H1 (cell line): Measurements from ENCODE around the gene GALNT13. TPM values are rescaled to one million over a fixed set of nuclear protein-coding genes. Genes with fewer than 3 reads are reported as not detected.

ENCODE experiments used
- CTCF ChIA-PET: fragments of 300-600 bp; sonication (Branson Sonifier 250); formaldehyde crosslinking; loops from one replicate; lab custom pipeline; 2021; ENCODE audit not compliant: partially characterized antibody; lab: Charles Lee
- POLR2A ChIA-PET: fragments of 300-600 bp; sonication (Branson Sonifier 250); formaldehyde crosslinking; loops from one replicate; lab custom pipeline; 2021; ENCODE audit warnings: inconsistent platforms; ENCODE audit not compliant: partially characterized antibody; lab: Charles Lee
- DNase-seq, 2 experiments: peaks; one replicate each; pipeline versions ENCODE4 v3.0.0 to v3.0.0-alpha.2; 2010 to 2022; ENCODE audit warnings: low spot score in 2 of 2, low read depth in 1 of 2, mixed read lengths in 1 of 2
- FAIRE-seq: peaks from 2 replicates; lab custom pipeline; 2011; peaks lifted over from hg19 to GRCh38; lab: Jason Lieb, UNC
- H2AFZ ChIP-seq: 2 replicates; pipeline ENCODE4 v1.8.1; 2012; ENCODE audit warnings: low read length, inconsistent platforms
- H2AK5ac ChIP-seq: 2 replicates; pipeline ENCODE4 v1.6.1; 2013; ENCODE audit warnings: low read depth, low read length
- H2BK120ac ChIP-seq: replicated peaks from 2 replicates; pipeline ENCODE3; 2013; ENCODE audit warnings: low read depth, low read length, inconsistent platforms
- H2BK12ac ChIP-seq: 2 replicates; pipeline ENCODE4 v1.6.1; 2013; ENCODE audit warnings: low read depth, low read length
- H2BK15ac ChIP-seq: 2 replicates; pipeline ENCODE4 v1.6.1; 2013; ENCODE audit warnings: low read length
- H2BK20ac ChIP-seq: 2 replicates; pipeline ENCODE4 v1.6.1; 2013; ENCODE audit warnings: low read length
- H2BK5ac ChIP-seq: 2 replicates; pipeline ENCODE4 v1.6.1; 2013; ENCODE audit warnings: low read depth, low read length
- H3K14ac ChIP-seq: 2 replicates; pipeline ENCODE4 v1.6.1; 2013; ENCODE audit warnings: inconsistent platforms; ENCODE audit not compliant: insufficient read length
- H3K18ac ChIP-seq: 2 replicates; pipeline ENCODE4 v1.6.1; 2013; ENCODE audit warnings: low read length; ENCODE audit errors: extremely low read depth
- H3K23ac ChIP-seq: 2 replicates; pipeline ENCODE4 v1.6.1; 2013; ENCODE audit warnings: inconsistent platforms; ENCODE audit not compliant: insufficient read length
- H3K23me2 ChIP-seq: 2 replicates; pipeline ENCODE4 v1.6.1; 2013; ENCODE audit warnings: low read depth, low read length
- H3K27ac ChIP-seq: 2 replicates; pipeline ENCODE4 v1.6.1; 2011; ENCODE audit warnings: low read depth, low read length, inconsistent platforms
- H3K27me3 ChIP-seq, 4 experiments: replicated peaks in 1 of 4; 1 replicate in 1 of 4; 2 replicates in 3 of 4; pipeline versions ENCODE4 v1.6.1 to v1.8.1; 2011 to 2013; ENCODE audit warnings: low read length in 3 of 4, mild to moderate bottlenecking in 3 of 4, inconsistent platforms in 2 of 4, mixed read lengths in 2 of 4, moderate library complexity in 1 of 4; ENCODE audit not compliant: control insufficient read depth in 3 of 4, insufficient read depth in 3 of 4; ENCODE audit errors: extremely low read depth in 1 of 4
- H3K36me3 ChIP-seq, 4 experiments: 2 replicates each; pipeline versions ENCODE4 v1.6.1 to v1.8.1; 2011 to 2013; ENCODE audit warnings: mild to moderate bottlenecking in 4 of 4, low read length in 3 of 4, moderate library complexity in 2 of 4, control low read depth in 1 of 4, inconsistent platforms in 1 of 4; ENCODE audit not compliant: insufficient read depth in 4 of 4, control insufficient read depth in 2 of 4
- H3K4ac ChIP-seq: replicated peaks from 2 replicates; pipeline ENCODE3; 2013; ENCODE audit warnings: low read length, low read depth, mixed read lengths, inconsistent platforms; ENCODE audit not compliant: insufficient read length
- H3K4me1 ChIP-seq, 4 experiments: replicated peaks in 1 of 4; 1 replicate in 1 of 4; 2 replicates in 3 of 4; pipeline versions ENCODE4 v1.6.1 to v1.8.1; 2011 to 2013; ENCODE audit warnings: low read length in 3 of 4, inconsistent platforms in 2 of 4, mixed read lengths in 1 of 4; ENCODE audit not compliant: insufficient read depth in 4 of 4, control insufficient read depth in 3 of 4
- H3K4me2 ChIP-seq, 2 experiments: 2 replicates each; pipeline versions ENCODE4 v1.6.1 to v1.8.1; 2011 to 2013; ENCODE audit warnings: low read depth in 2 of 2, low read length in 2 of 2, control low read depth in 1 of 2, inconsistent platforms in 1 of 2, mild to moderate bottlenecking in 1 of 2; ENCODE audit not compliant: insufficient read depth in 1 of 2
- H3K4me3 ChIP-seq, 4 experiments: fragments of 200-600, 300-600 bp in 1 of 4; sonication (generic), shearing (Covaris generic), sonication (Bioruptor Twin) in 1 of 4; 2 replicates each; pipeline versions ENCODE4 v1.5.1 to v1.8.1; 2011 to 2016; ENCODE audit warnings: low read length in 4 of 4, low read depth in 3 of 4, control low read depth in 2 of 4, inconsistent platforms in 2 of 4, mild to moderate bottlenecking in 2 of 4, mixed read lengths in 1 of 4, moderate library complexity in 1 of 4; ENCODE audit not compliant: insufficient read depth in 2 of 4; ENCODE audit errors: extremely low read depth in 1 of 4
- H3K56ac ChIP-seq: replicated peaks from 2 replicates; pipeline ENCODE3; 2013; ENCODE audit warnings: low read depth, mild to moderate bottlenecking, mixed read lengths, low read length, inconsistent platforms; ENCODE audit not compliant: insufficient read length
- H3K79me1 ChIP-seq: 2 replicates; pipeline ENCODE4 v1.6.1; 2013; ENCODE audit warnings: low read depth, low read length, control low read depth
- H3K79me2 ChIP-seq, 2 experiments: 2 replicates each; pipeline versions ENCODE4 v1.6.1 to v1.8.1; 2012 to 2013; ENCODE audit warnings: low read length in 2 of 2, mild to moderate bottlenecking in 2 of 2, inconsistent platforms in 1 of 2; ENCODE audit not compliant: insufficient read depth in 2 of 2, control insufficient read depth in 1 of 2
- H3K9ac ChIP-seq, 4 experiments: replicated peaks in 1 of 4; 1 replicate in 1 of 4; 2 replicates in 3 of 4; pipeline versions ENCODE4 v1.6.1 to v1.8.1; 2011 to 2013; ENCODE audit warnings: low read depth in 3 of 4, low read length in 3 of 4, control low read depth in 2 of 4, mild to moderate bottlenecking in 2 of 4, moderate library complexity in 2 of 4, inconsistent platforms in 1 of 4; ENCODE audit errors: extremely low read depth in 1 of 4
- H3K9me3 ChIP-seq, 2 experiments: 2 replicates each; pipeline versions ENCODE4 v1.6.1 to v1.8.1; 2012 to 2013; ENCODE audit warnings: mild to moderate bottlenecking in 2 of 2, moderate library complexity in 2 of 2, control low read depth in 1 of 2, inconsistent platforms in 1 of 2, low read depth in 1 of 2, low read length in 1 of 2, mixed read lengths in 1 of 2; ENCODE audit not compliant: insufficient read depth in 2 of 2
- H4K20me1 ChIP-seq, 2 experiments: replicated peaks in 1 of 2; 2 replicates each; pipeline versions ENCODE3 to v1.8.1; 2011 to 2013; ENCODE audit warnings: inconsistent platforms in 2 of 2, low read length in 2 of 2, mild to moderate bottlenecking in 1 of 2; ENCODE audit not compliant: insufficient read depth in 2 of 2, control insufficient read depth in 1 of 2
- H4K5ac ChIP-seq: 2 replicates; pipeline ENCODE4 v1.6.1; 2013; ENCODE audit warnings: low read length, low read depth, mixed read lengths, inconsistent platforms; ENCODE audit not compliant: insufficient read length
- H4K8ac ChIP-seq: 2 replicates; pipeline ENCODE4 v1.8.0; 2013; ENCODE audit warnings: mild to moderate bottlenecking, moderate library complexity, low read length, inconsistent platforms; ENCODE audit not compliant: insufficient read depth; ENCODE audit errors: extremely low read depth
- H4K91ac ChIP-seq: replicated peaks from 2 replicates; pipeline ENCODE3; 2013; ENCODE audit warnings: low read length, mixed read lengths, inconsistent platforms; ENCODE audit not compliant: insufficient read length
- CBX5 ChIP-seq: fragments of 300-800, 300-1000 bp; sonication (generic); IDR thresholded peaks from 2 replicates; pipeline ENCODE4 v1.7.1; 2016; ENCODE audit warnings: antibody characterized with exemption, low read length, low read depth
- EP300 ChIP-seq, 2 experiments: IDR thresholded peaks; 1 replicate in 1 of 2; 2 replicates in 1 of 2; pipeline ENCODE4 v1.6.1; 2011 to 2012; ENCODE audit warnings: low read depth in 2 of 2, low read length in 2 of 2, mild to moderate bottlenecking in 2 of 2, borderline replicate concordance in 1 of 2, inconsistent platforms in 1 of 2, moderate library complexity in 1 of 2
- GTF2F1 ChIP-seq: IDR thresholded peaks from 2 replicates; pipeline ENCODE4 v1.6.1; 2012; ENCODE audit warnings: low read depth, low read length, improper control_type of control experiment, borderline replicate concordance
- JUN ChIP-seq: IDR thresholded peaks from 2 replicates; pipeline ENCODE4 v1.6.1; 2011; ENCODE audit warnings: low read depth, mild to moderate bottlenecking, improper control_type of control experiment, low read length
- JUND ChIP-seq: IDR thresholded peaks from 2 replicates; pipeline ENCODE4 v1.6.1; 2011; ENCODE audit warnings: mild to moderate bottlenecking, improper control_type of control experiment, low read length
- KDM1A ChIP-seq: fragments of 200-600, 300-600 bp; sonication (generic); IDR thresholded peaks from 2 replicates; pipeline ENCODE4 v1.7.1; 2016; ENCODE audit warnings: mild to moderate bottlenecking, low read length, borderline replicate concordance
- KDM4A ChIP-seq: IDR thresholded peaks from one replicate; pipeline ENCODE4 v1.7.1; 2012; ENCODE audit warnings: low read depth, mild to moderate bottlenecking, moderate library complexity, low read length, inconsistent platforms; ENCODE audit not compliant: severe bottlenecking
- RAD21 ChIP-seq, 2 experiments: IDR thresholded peaks in 1 of 2; conservative IDR thresholded peaks in 1 of 2; 2 replicates each; pipeline ENCODE4 v1.6.1; 2011; ENCODE audit warnings: low read depth in 2 of 2, low read length in 2 of 2, improper control_type of control experiment in 1 of 2, inconsistent platforms in 1 of 2, mild to moderate bottlenecking in 1 of 2, moderate library complexity in 1 of 2
- RFX5 ChIP-seq: IDR thresholded peaks from 2 replicates; pipeline ENCODE4 v1.6.1; 2011; ENCODE audit warnings: low read depth, low read length, improper control_type of control experiment, borderline replicate concordance
- SAP30 ChIP-seq: fragments of 300-600 bp; sonication (generic); IDR thresholded peaks from 2 replicates; pipeline ENCODE4 v1.7.1; 2012; ENCODE audit warnings: low read length, moderate library complexity, mild to moderate bottlenecking, inconsistent platforms; ENCODE audit not compliant: insufficient read depth, insufficient replicate concordance
- SRF ChIP-seq: IDR thresholded peaks from 2 replicates; pipeline ENCODE4 v1.6.1; 2011; ENCODE audit warnings: mild to moderate bottlenecking, low read depth, low read length, moderate library complexity
- TCF12 ChIP-seq: IDR thresholded peaks from 2 replicates; pipeline ENCODE4 v1.6.1; 2011; ENCODE audit warnings: low read depth, mild to moderate bottlenecking, low read length
- WGBS, 2 experiments: shearing (Covaris generic) in 1 of 2; methylation state at CpG; one replicate each; pipeline versions ENCODE4 v1.1.6 to v1.1.7; 2013 to 2015; ENCODE audit warnings: low lambda C conversion rate in 2 of 2, mixed read lengths in 2 of 2, inconsistent platforms in 1 of 2, low coverage in 1 of 2, missing lambda C conversion rate in 1 of 2; ENCODE audit not compliant: insufficient replicate concordance in 2 of 2, insufficient coverage in 1 of 2, insufficient read length in 1 of 2; ENCODE audit errors: extremely low coverage in 1 of 2, missing lambda C conversion rate in 1 of 2; 5-methylcytosine and 5-hydroxymethylcytosine counted together
- polyA plus RNA-seq, 7 experiments: library from polyadenylated mRNA; depleted of rRNA in 3 of 7; stranded (reverse) in 5 of 7; unstranded in 2 of 7; fragments of >200 nt in 5 of 7; fragments of 200-250 nt in 2 of 7; gene quantifications; 1 replicate in 5 of 7; 2 replicates in 1 of 7; 4 replicates in 1 of 7; pipeline versions ENCODE4 v1.2.1 to v1.2.3, GENCODE V29; 2011 to 2013; ENCODE audit warnings: missing spikeins in 2 of 7, mixed read lengths in 2 of 7
- total RNA-seq: library from RNA; stranded (reverse); fragmentation: NEBNext Ultra II Directional; extraction: Animal tissue kit (Norgen Biotek cat#: 25700); gene quantifications from 2 replicates; pipeline ENCODE4 v1.2.1, GENCODE V29; 2021
- TF ChIP-seq, protein P1 (sequence below): IDR thresholded peaks from 2 replicates; pipeline ENCODE4 v1.6.1; 2012; ENCODE audit warnings: inconsistent platforms

Gene GALNT13
- total and polyA plus RNA-seq, 2 of the 8 experiments (the other 6 are each of a cell fraction or from before 2014, with no cell fraction given): 3.2 to 9.6 TPM

DNA sequence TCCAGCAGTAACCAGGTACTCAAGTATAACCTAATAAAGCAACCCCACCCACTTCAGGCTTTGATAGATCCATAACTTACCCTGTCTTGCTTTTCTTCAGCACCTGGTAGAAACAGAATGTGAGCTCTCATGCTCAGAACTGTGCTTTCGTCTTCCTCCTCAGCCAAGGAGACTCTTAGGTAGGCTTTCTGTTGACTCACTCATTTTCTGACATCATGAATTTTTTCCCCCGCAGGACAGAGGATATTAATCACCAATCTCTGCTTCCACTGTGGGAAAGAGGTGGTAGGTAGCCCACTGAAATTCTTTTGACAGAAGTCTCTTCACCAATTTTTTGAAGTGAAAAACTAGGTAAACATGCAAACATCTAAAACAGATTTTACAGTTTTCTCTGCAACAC is 585.6 kb downstream of the GALNT13 start:
- Histone ChIP-seq H3K4me3 (no peak overlapping the region), H3K79me1 (no peaks in the 10 kb centered on the region), H4K5ac (no peak overlapping the region), H2AK5ac (no peak overlapping the region), H3K79me2 (no peaks in the 10 kb centered on the region), H2BK12ac (no peak overlapping the region), H3K27ac (no peak overlapping the region), H3K36me3 (no peaks in the 10 kb centered on the region), H3K4me2 (no peak overlapping the region), H4K20me1 (no peaks in the 10 kb centered on the region), H3K27me3 (no peaks in the 10 kb centered on the region), H3K18ac (peak overlapping the region; percentile 36; the same call in 1 of the 2 replicates), H3K4me1 (no peaks in the 10 kb centered on the region), H2AFZ (peak overlapping the region; percentile 64; the same call in 1 of the 2 replicates), H2BK120ac (no peak overlapping the region), H2BK5ac (no peak overlapping the region), H3K14ac (no peak overlapping the region), H3K56ac (no peak overlapping the region), H3K9ac (no peak overlapping the region), H3K23ac (no peak overlapping the region), H3K23me2 (no peaks in the 10 kb centered on the region), H4K8ac (no peak overlapping the region), H2BK20ac (no peak overlapping the region), H4K91ac (no peak overlapping the region), H3K4ac (no peak overlapping the region), H3K9me3 (no peaks in the 10 kb centered on the region), H2BK15ac (no peak overlapping the region)
- no peak for FAIRE-seq
- 85% methylated on average over 2 of the region's 2 CpGs; no CpG with 5 or more reads in 1 of the 2 experiments for WGBS, 2 experiments
- POLR2A ChIA-PET: no interaction called here
- no peak for DNase-seq
- TF ChIP-seq GTF2F1 (no peak), KDM4A (no peak), KDM1A (no peak), SAP30 (no peak), TCF12 (no peak), JUND (no peak), EP300 (IDR thresholded peaks at IDR 0.05; ENCODE audit: borderline replicate concordance in 1 of 2, low read depth in 2 of 2, low read length in 2 of 2) (no peak), RFX5 (no peak), RAD21 (IDR thresholded peaks at IDR 0.05 in 1 of 2, conservative IDR thresholded peaks at IDR 0.05 in 1 of 2; ENCODE audit: low read depth in 2 of 2, low read length in 2 of 2) (no peak), CBX5 (no peak), SRF (no peak), JUN (no peak)
- TF ChIP-seq, protein P1, sequence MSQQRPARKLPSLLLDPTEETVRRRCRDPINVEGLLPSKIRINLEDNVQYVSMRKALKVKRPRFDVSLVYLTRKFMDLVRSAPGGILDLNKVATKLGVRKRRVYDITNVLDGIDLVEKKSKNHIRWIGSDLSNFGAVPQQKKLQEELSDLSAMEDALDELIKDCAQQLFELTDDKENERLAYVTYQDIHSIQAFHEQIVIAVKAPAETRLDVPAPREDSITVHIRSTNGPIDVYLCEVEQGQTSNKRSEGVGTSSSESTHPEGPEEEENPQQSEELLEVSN: no peak
- CTCF ChIA-PET: no interaction called here
